GM18508 (cell line): ENCODE measurements around the gene SCN11A.

Experiments used
- ATAC-seq: cut with Tn5 transposase; IDR thresholded peaks from one replicate; pipeline ENCODE4 v1.9.1; 2021; ENCODE audit warnings: moderate number of reproducible peaks; ENCODE audit not compliant: insufficient read depth, unreplicated experiment

Gene SCN11A

GRCh38 chr3:39051649-39052561 is at the start of gene SCN11A, which contains the start of gene WDR48:
TSS of gene SCN11A (minus strand) at chr3:39051944. CDS start at chr3:38950362, 101,582 bp downstream.
TSS of gene WDR48 (plus strand) at chr3:39052016. CDS start at chr3:39052026, 10 bp downstream.
- peak; percentile 90 for ATAC-seq

DNA sequence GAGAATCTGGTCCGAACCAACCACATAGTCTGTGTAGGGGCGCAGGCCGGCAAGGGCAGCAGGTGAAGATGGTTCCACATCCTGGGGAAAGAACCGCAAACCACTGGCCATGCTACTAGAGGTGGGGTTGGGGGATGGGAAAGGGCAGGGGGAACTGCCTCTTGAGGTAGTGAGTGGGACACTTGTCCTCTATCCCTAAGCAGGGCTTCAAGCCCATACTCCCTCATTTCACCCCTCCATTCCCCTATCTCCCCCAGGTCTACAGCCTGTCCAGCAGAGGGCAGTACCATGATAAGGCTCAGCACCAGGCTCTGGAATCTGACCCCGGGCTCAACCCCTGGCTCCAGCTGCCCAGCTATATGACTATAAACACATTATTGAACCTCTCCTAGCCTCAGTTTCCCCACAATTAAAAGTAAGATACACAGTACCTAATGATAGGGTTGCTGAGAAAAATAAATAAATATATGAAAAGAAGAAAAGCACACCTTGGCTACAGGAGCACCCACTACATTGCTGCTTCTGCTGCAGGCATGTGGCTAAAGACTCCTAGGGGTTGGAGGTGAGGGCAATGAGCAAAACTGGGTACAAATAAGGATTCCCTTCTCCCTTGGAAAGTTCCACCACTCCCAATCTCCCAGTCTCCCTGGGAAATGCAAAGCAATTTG is 49.4 kb upstream of the SCN11A start:
- ATAC-seq = no peak

DNA sequence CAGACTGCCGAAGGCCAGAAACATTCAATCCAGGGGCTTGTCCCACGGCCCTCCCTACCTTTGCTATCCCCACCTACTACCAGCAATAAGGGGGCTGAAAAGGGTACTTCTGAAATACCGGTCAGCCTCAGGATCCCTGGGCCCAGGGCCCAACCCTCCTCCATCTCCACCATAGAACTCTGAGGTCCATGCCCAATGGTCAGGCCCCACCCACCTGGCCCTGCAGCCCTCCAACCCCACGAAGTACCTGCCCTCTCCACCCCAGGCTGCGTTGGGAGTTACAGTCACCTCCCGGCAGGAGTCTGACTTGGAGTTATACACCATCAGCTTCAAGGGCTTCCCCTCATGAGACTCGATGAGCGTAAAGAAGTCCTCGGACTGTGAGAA is 48.7 kb upstream of the SCN11A start:
- ATAC-seq = no peak

DNA sequence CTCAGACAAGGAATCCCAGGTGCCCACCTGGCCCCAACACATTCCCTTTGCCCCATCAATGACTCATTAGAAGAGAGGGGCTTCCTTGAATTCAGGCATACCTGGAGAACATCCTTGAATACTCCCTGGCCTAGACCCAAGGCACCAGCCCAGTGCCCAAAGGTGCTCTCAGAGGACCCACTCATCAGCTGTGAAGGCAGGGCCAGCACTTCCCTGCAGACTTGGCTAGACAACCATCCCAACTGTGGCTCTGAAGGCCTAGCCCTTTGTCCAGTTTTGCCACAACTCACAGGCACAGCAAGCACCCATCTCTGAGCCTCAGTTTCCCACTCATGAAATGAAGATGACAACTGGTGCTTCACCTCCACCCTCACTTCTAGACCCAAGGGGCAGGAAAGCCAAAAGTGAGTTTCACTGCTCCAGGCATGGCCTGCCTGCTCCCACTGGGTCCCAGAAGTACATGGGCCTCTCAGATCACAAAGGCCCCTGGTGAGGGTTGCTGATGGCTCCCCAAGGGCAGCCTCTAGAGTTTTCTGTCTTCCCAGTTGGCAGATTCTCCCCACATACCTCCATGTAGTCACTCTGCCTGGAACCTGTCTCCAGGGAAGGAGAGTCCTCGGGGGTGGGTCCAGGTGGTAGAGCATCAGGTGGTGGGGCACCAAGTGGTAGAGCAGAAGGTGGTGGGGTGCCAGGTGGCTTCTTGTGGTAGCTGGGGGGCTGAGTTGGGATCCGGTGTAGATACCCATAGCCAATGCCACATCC is 48.2 kb upstream of the SCN11A start:
- no peak for ATAC-seq

GRCh38 chr3:39099242-39099641 is 47.5 kb upstream of the SCN11A start:
- ATAC-seq = no peak

- no peak for ATAC-seq
Observed at GRCh38 chr3:39098473-39099000, 46.8 kb upstream of the SCN11A start.

- no peak for ATAC-seq
Observed at GRCh38 chr3:39097716-39098472, 46.1 kb upstream of the SCN11A start.

DNA sequence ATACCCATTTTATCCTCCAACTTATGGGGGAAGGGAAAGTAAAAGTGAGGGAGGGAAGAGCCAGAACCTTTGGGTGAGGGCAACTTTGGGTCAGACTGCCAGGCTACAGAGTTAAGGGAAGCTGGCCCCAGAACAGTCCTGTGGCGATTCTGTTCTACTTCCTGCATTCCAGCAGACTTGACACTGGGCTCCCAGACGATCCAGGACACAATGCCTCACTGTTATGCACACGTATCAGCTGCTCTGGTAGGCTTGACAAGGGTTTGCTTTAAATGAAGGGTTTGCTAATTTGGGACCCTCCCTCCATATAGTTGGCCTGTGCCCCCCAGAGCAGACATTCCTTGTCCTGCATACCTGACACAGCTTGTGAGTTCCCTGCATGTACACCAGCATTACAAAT is 45.0 kb upstream of the SCN11A start:
- no peak for ATAC-seq

- no peak for ATAC-seq
Observed at GRCh38 chr3:39095778-39096177, 44.0 kb upstream of the SCN11A start.

DNA sequence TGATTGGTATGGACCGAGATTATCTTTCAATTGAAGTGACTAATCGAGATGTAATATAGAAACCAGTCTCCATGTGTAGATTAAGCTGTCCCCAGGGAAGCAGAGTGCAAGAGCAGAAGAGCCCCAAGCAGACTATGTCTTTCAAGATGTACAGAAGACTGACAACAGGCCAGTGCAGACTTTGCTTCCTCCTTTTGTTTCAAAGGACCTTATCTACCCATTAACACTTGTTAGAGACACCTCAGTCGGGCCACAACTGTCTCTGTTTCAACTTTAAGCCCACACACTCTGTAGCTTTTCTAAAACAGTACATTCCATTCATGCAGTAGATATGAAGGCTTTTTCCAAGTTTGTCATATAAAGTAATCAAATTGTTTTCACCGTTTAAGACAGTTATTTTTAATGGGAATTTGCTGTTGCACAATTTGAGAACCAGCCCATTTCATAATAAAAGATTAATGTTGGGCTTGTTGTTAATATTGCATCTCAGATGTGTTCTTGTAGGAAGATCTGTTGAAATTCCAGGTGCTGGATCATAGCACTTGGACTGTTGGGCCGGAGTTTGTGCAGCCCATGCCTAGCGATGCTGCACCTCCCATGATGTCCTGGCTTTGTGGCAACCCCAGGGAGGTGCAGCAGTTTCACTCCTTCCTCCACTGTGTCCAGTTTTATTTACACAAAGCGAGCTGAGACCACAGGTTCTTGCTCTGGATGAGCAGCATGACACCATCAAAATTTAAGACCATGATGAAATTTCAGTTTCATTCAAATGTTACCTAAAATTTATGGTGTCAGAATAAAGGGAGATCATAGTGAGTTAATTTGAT is 43.3 kb upstream of the SCN11A start:
- ATAC-seq = no peak

GRCh38 chr3:39090922-39091321 is 39.2 kb upstream of the SCN11A start:
- ATAC-seq = no peak

GRCh38 chr3:39088889-39089288 is 37.1 kb upstream of the SCN11A start:
- no peak for ATAC-seq

- ATAC-seq = no peak
Observed at GRCh38 chr3:39088456-39088855, 36.7 kb upstream of the SCN11A start.

DNA sequence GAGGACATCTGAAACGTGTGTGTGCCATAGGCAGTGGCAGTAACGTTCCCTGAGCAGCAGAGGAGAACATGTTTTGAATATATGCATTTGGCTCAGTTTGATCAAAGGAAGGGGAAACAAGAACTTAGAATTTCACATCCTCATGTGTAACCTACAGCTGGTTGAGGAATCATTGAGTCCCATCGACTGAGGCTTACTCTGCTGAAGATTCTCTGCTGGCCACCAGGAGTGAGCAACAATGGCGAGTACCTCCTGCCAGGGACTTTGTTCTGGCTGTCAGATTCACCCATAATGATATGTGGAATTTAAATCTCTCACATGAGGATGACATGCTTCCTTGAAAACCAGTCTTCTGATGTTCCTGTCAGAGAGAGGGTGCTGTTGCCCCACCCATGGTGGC is 34.4 kb upstream of the SCN11A start:
- ATAC-seq = no peak

DNA sequence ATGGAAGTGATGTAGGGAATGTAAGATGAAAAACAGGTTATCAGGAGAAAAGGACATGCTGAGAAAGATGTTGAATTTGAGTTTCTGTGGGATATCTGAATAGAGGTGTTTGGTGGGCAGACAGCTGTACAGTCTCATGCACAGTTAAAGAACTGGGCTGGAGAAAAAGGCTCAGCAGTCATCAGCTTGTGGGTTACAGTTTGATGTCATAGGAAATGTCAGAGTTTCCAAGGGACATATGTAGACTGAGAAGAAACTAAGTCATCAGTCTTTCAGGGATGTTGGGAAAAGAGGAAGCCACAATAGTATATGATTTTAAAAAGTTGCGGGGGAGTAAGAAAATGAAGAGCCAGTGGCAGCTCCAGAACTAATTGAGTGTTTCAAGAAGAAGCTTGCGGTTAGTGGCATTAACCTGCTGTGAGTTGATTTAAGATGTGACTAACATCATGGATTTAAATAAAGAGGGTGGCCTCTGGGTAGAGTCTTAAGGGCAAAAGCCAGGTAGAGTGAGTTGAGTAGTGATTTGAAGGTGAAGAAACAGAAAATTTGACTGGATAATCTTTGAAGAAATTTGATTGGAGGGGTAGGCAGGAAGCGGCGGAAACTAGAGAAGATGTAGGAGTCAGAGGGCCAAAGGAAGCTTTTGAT is 31.0 kb upstream of the SCN11A start:
- no peak for ATAC-seq

DNA sequence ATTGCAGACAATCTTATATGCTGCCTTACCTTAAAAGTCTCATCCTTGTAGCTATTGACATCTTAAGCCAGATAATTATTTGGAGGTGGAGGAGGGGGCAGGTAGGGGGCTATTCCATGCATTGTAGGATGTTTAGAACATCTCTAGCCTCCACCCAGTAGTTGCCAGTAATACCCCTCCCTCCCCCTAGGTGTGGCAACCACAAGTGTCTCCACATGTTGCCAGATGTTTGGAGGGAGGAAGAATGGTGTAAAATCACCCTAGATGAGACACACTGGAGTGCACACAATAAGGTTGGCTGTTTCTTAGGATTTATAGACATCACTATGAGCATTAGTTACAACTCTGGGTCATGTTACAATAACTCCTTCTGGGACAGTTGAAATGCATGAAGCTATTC is 28.3 kb upstream of the SCN11A start:
- no peak for ATAC-seq

DNA sequence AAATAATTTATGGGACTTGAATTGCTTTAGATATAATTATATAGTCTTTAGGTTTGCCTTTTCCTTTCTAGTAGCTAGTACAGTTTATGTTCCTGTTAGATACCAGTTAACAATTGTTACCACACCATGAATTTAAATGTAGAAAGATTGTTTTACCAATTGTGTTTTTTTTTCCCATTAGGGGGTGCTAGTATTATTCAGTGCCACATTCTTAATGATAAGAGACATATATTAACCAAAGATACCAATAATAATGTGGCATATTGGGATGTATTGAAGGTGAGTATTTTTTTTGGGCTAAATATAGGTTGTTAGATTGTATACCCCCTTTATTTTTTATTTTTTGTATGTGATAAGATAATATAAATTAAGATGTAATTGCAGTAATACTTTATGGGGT is 27.8 kb upstream of the SCN11A start:
- no peak for ATAC-seq

DNA sequence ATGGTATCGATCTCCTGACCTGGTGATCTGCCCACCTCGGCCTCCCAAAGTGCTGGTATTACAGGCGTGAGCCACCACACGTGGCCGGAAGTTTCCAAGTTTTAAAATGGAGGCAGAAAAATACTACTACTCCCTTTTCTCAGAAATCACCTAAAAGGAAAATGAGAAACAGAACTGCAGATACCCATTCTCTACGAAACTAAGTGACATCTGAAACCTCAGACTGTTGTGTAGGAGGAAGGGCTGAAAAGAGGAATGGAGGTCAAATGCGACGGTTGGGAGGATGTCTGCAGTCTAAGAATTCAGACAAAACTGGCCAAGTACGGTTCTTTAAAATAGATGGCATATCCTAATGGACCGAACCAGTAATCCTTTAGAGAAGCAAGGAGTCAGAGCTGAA is 24.2 kb upstream of the SCN11A start:
- ATAC-seq = no peak

GRCh38 chr3:39068556-39068955 is 16.8 kb upstream of the SCN11A start:
- no peak for ATAC-seq
